HL-60/S4 (cell line): Measurements from ENCODE around the gene GPR119.
"Not testable (repeated sequence)": the region's sequence is repeated elsewhere in the genome, so short reads cannot be mapped to it uniquely, and the experiment has no call there.

ENCODE experiments used
- in situ Hi-C: fragments of 300-500 bp; cut with MboI; formaldehyde crosslinking; loops from 2 replicates; pipeline ENCODE4 v1.14.3; 2022; ENCODE audit warnings: low sequenced_read_pairs

GPR119 gene

GRCh38 chrX:130339408-130340222, 45.9 kb downstream of the GPR119 start, which contains the start of gene SLC25A14:
SLC25A14 (plus strand) TSS chrX:130339919; CDS start chrX:130340279, 360 bp downstream.
- in situ Hi-C loops = no loop called here

DNA sequence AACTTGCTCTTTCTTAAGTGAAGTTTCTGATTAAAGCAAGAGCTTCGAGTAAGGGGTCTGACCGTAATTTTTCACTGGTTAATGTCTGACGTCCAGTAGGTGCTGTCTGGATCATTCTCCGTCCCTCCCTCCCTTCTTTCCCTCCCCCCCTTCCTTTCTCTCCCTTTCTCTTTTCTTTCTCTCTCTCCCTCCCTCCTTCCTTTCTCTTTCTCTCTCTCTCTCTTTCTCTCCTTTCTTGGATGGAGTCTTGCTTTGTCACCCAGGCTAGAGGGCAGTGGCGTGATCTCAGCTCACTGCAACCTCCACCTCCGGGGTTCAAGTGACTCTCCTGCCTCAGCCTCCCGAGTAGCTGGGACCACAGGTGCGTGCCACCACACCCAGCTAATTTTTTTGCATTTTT, 46.6 kb downstream of the GPR119 start:
- in situ Hi-C loops = not testable (repeated sequence)

- in situ Hi-C loops = no loop called here
These were observed 48.9 kb downstream of the GPR119 start for GRCh38 chrX:130336531-130336930.
